Measurements from ENCODE around the gene LRRC30.
"Not testable (repeated sequence)": the region's sequence is repeated elsewhere in the genome, so short reads cannot be mapped to it uniquely, and the experiment has no call there.

Gene LRRC30
- 0 reads per million in 9 experiments for total RNA-seq

- Mint-ChIP-seq H3K4me1 (ENCODE audit: low read depth in 2 of 2) (no peaks in the 10 kb centered on the region), H3K27ac (no peak within 1 kb of the TSS), H3K9me3 (no peaks in the 10 kb centered on the region), H3K4me3 (no peak within 1 kb of the TSS), H3K36me3 (ENCODE audit: insufficient read depth) (no peaks in the 10 kb centered on the region), H3K27me3 (no peaks in the 10 kb centered on the region)
- DNase-seq (no peak), ATAC-seq (replicated peaks) (no peak)
Observed at GRCh38 chr18:7230626-7231349, at the start of gene LRRC30. LRRC30 (plus strand) TSS chr18:7231089; CDS start chr18:7231139, 50 bp downstream.

- Mint-ChIP-seq H3K4me3 (no peak overlapping the region), H3K27ac (no peak overlapping the region), H3K27me3 (no peaks in the 10 kb centered on the region), H3K4me1 (ENCODE audit: low read depth in 2 of 2) (no peaks in the 10 kb centered on the region), H3K36me3 (ENCODE audit: insufficient read depth) (no peaks in the 10 kb centered on the region), H3K9me3 (peaks cover 4 to 15% of the 10 kb centered on the region in 2 donors)
- no peak for ATAC-seq (replicated peaks)
- no peak for DNase-seq
Observed at GRCh38 chr18:7185701-7186100, 45.2 kb upstream of the LRRC30 start.

- Mint-ChIP-seq H3K27ac (no peak overlapping the region), H3K9me3 (peaks cover 6 to 14% of the 10 kb centered on the region in 2 donors), H3K4me3 (no peak overlapping the region), H3K27me3 (no peaks in the 10 kb centered on the region), H3K4me1 (ENCODE audit: low read depth in 2 of 2) (no peaks in the 10 kb centered on the region), H3K36me3 (ENCODE audit: insufficient read depth) (no peaks in the 10 kb centered on the region)
- no peak for DNase-seq
- ATAC-seq (replicated peaks) = no peak
Observed at GRCh38 chr18:7190547-7191156, 40.2 kb upstream of the LRRC30 start.

GRCh38 chr18:7191736-7192135, 39.2 kb upstream of the LRRC30 start:
- H3K4me1 Mint-ChIP-seq (ENCODE audit: low read depth in 2 of 2) = no peaks in the 10 kb centered on the region
- H3K27ac Mint-ChIP-seq = no peak overlapping the region
- peaks cover 6 to 8% of the 10 kb centered on the region in 2 donors for H3K9me3 Mint-ChIP-seq
- ATAC-seq (replicated peaks) (no peak), DNase-seq (no peak)
- no peak overlapping the region for H3K4me3 Mint-ChIP-seq
- no peaks in the 10 kb centered on the region for H3K36me3 Mint-ChIP-seq (ENCODE audit: insufficient read depth)
- H3K27me3 Mint-ChIP-seq = no peaks in the 10 kb centered on the region

- Mint-ChIP-seq H3K36me3 (ENCODE audit: insufficient read depth) (no peaks in the 10 kb centered on the region), H3K27ac (no peak overlapping the region), H3K4me1 (ENCODE audit: low read depth in 2 of 2) (no peaks in the 10 kb centered on the region), H3K27me3 (no peaks in the 10 kb centered on the region), H3K4me3 (no peak overlapping the region), H3K9me3 (peaks cover 10 to 14% of the 10 kb centered on the region in 2 donors)
- DNase-seq = no peak
- no peak for ATAC-seq (replicated peaks)
Observed at GRCh38 chr18:7195266-7195665, 35.6 kb upstream of the LRRC30 start.

- Mint-ChIP-seq H3K36me3 (ENCODE audit: insufficient read depth) (no peaks in the 10 kb centered on the region), H3K27ac (no peak overlapping the region), H3K4me1 (ENCODE audit: low read depth in 2 of 2) (no peaks in the 10 kb centered on the region), H3K4me3 (no peak overlapping the region), H3K9me3 (peaks cover 10 to 14% of the 10 kb centered on the region in 2 donors), H3K27me3 (no peaks in the 10 kb centered on the region)
- no peak for ATAC-seq (replicated peaks)
- DNase-seq = no peak
Observed at GRCh38 chr18:7196421-7196820, 34.5 kb upstream of the LRRC30 start.

- Mint-ChIP-seq H3K36me3 (ENCODE audit: insufficient read depth) (no peaks in the 10 kb centered on the region), H3K9me3 (peaks cover 7 to 10% of the 10 kb centered on the region in 2 donors), H3K27me3 (no peaks in the 10 kb centered on the region)
Observed at GRCh38 chr18:7197854-7198253, 33.0 kb upstream of the LRRC30 start.

GRCh38 chr18:7198326-7198725, 32.6 kb upstream of the LRRC30 start:
- ATAC-seq (replicated peaks) (no peak), DNase-seq (no peak)
- Mint-ChIP-seq H3K4me1 (ENCODE audit: low read depth in 2 of 2) (no peaks in the 10 kb centered on the region), H3K36me3 (ENCODE audit: insufficient read depth) (no peaks in the 10 kb centered on the region), H3K27me3 (no peaks in the 10 kb centered on the region), H3K27ac (no peak overlapping the region), H3K9me3 (peaks cover 7 to 9% of the 10 kb centered on the region in 2 donors), H3K4me3 (no peak overlapping the region)

More at GRCh38 chr18:7197854-7198253, 33.0 kb upstream of the LRRC30 start:
- DNase-seq (no peak), ATAC-seq (replicated peaks) (no peak)
- no peak overlapping the region for H3K27ac Mint-ChIP-seq
- no peaks in the 10 kb centered on the region for H3K4me1 Mint-ChIP-seq (ENCODE audit: low read depth in 2 of 2)
- no peak overlapping the region for H3K4me3 Mint-ChIP-seq

GRCh38 chr18:7201096-7201495, 29.8 kb upstream of the LRRC30 start:
- DNase-seq (no peak), ATAC-seq (replicated peaks) (no peak)
- no peaks in the 10 kb centered on the region for H3K4me1 Mint-ChIP-seq (ENCODE audit: low read depth in 2 of 2)
- no peak overlapping the region for H3K4me3 Mint-ChIP-seq
- peaks cover 3 to 7% of the 10 kb centered on the region in 2 donors for H3K9me3 Mint-ChIP-seq
- H3K27me3 Mint-ChIP-seq = no peaks in the 10 kb centered on the region
- H3K27ac Mint-ChIP-seq = no peak overlapping the region
- H3K36me3 Mint-ChIP-seq (ENCODE audit: insufficient read depth) = no peaks in the 10 kb centered on the region

- H3K9me3 Mint-ChIP-seq = peaks cover 0 to 2% of the 10 kb centered on the region in 2 donors
- no peak overlapping the region for H3K4me3 Mint-ChIP-seq
- ATAC-seq (replicated peaks) (no peak), DNase-seq (no peak)
- no peak overlapping the region for H3K27ac Mint-ChIP-seq
- H3K4me1 Mint-ChIP-seq (ENCODE audit: low read depth in 2 of 2) = no peaks in the 10 kb centered on the region
- no peaks in the 10 kb centered on the region for H3K36me3 Mint-ChIP-seq (ENCODE audit: insufficient read depth)
- no peaks in the 10 kb centered on the region for H3K27me3 Mint-ChIP-seq
Observed at GRCh38 chr18:7202169-7202568, 28.7 kb upstream of the LRRC30 start.

GRCh38 chr18:7203601-7204000, 27.3 kb upstream of the LRRC30 start:
- not testable (repeated sequence) for H3K9me3 Mint-ChIP-seq; H3K27ac Mint-ChIP-seq; H3K36me3 Mint-ChIP-seq (ENCODE audit: insufficient read depth); ATAC-seq (replicated peaks); H3K4me1 Mint-ChIP-seq (ENCODE audit: low read depth in 2 of 2); DNase-seq; H3K27me3 Mint-ChIP-seq; H3K4me3 Mint-ChIP-seq

- Mint-ChIP-seq H3K9me3 (peaks cover 0 to 2% of the 10 kb centered on the region in 2 donors), H3K27ac (no peak overlapping the region), H3K4me1 (ENCODE audit: low read depth in 2 of 2) (no peaks in the 10 kb centered on the region), H3K4me3 (no peak overlapping the region), H3K36me3 (ENCODE audit: insufficient read depth) (no peaks in the 10 kb centered on the region), H3K27me3 (no peaks in the 10 kb centered on the region)
- no peak for ATAC-seq (replicated peaks)
- DNase-seq = no peak
Observed at GRCh38 chr18:7205346-7205745, 25.5 kb upstream of the LRRC30 start.

- Mint-ChIP-seq H3K27me3 (no peaks in the 10 kb centered on the region), H3K27ac (no peak overlapping the region), H3K36me3 (ENCODE audit: insufficient read depth) (no peaks in the 10 kb centered on the region), H3K9me3 (peaks cover 0 to 2% of the 10 kb centered on the region in 2 donors), H3K4me1 (ENCODE audit: low read depth in 2 of 2) (no peaks in the 10 kb centered on the region), H3K4me3 (no peak overlapping the region)
- DNase-seq = no peak
- no peak for ATAC-seq (replicated peaks)
Observed at GRCh38 chr18:7206217-7206616, 24.7 kb upstream of the LRRC30 start.

- H3K4me3 Mint-ChIP-seq = no peak overlapping the region
- ATAC-seq (replicated peaks) (no peak), DNase-seq (no peak)
- H3K27ac Mint-ChIP-seq = no peak overlapping the region
- H3K36me3 Mint-ChIP-seq (ENCODE audit: insufficient read depth) = no peaks in the 10 kb centered on the region
- H3K27me3 Mint-ChIP-seq = no peaks in the 10 kb centered on the region
- H3K9me3 Mint-ChIP-seq = peaks cover 0 to 2% of the 10 kb centered on the region in 2 donors
- no peaks in the 10 kb centered on the region for H3K4me1 Mint-ChIP-seq (ENCODE audit: low read depth in 2 of 2)
Observed at GRCh38 chr18:7207366-7207915, 23.4 kb upstream of the LRRC30 start.

Measured in effector memory CD8-positive, alpha-beta T cell (primary cell).